Neural cell (in vitro differentiated cells): ENCODE results near the gene OPRD1.

Source experiments
- CTCF ChIP-seq: fragments of 450-650 bp; IDR thresholded peaks from 2 replicates; pipeline ENCODE4 v1.5.1; 2014; ENCODE audit warnings: antibody characterized with exemption, mild to moderate bottlenecking, moderate library complexity; ENCODE audit not compliant: poor library complexity, severe bottlenecking
- EP300 ChIP-seq: fragments of 450-650 bp; conservative IDR thresholded peaks from 2 replicates; pipeline ENCODE4 v1.6.1; 2014; ENCODE audit warnings: antibody characterized with exemption, mild to moderate bottlenecking, moderate library complexity; ENCODE audit not compliant: poor library complexity, severe bottlenecking
- POLR2AphosphoS5 ChIP-seq: IDR thresholded peaks from 2 replicates; pipeline ENCODE4 v1.6.1; 2012
- RAD21 ChIP-seq: fragments of 450-650 bp; conservative IDR thresholded peaks from 2 replicates; pipeline ENCODE4 v1.6.1; 2014; ENCODE audit warnings: antibody characterized with exemption, mild to moderate bottlenecking, moderate library complexity
- REST ChIP-seq: IDR thresholded peaks from 2 replicates; pipeline ENCODE4 v1.6.1; 2012; ENCODE audit warnings: borderline replicate concordance

GRCh38 chr1:28789816-28790215, 22.2 kb upstream of the OPRD1 start:
- no peak for TF ChIP-seq REST
- no peak for TF ChIP-seq CTCF
- TF ChIP-seq POLR2AphosphoS5: no peak
- TF ChIP-seq EP300: no peak
- no peak for TF ChIP-seq RAD21
